Heart left ventricle (tissue), 16 donors: ENCODE data around the gene PIK3IP1. TPM values are rescaled to one million over a fixed set of nuclear protein-coding genes. Genes with fewer than 3 reads are reported as not detected.

ENCODE experiments used
- ATAC-seq, 4 donors: fragments of 200-7000 bp; cut with Tn5 transposase; one replicate each; pipeline ENCODE4 v1.9.1; 2020 to 2022; ENCODE audit warnings: moderate library complexity in 4 of 4, mild to moderate bottlenecking in 3 of 4, moderate number of reproducible peaks in 1 of 4
- DNase-seq, 5 donors: peaks; one replicate each; pipeline ENCODE4 v3.0.0-alpha.2; 2020
- H3K27ac ChIP-seq, 12 donors: fragments of 200-600 bp; sonication (generic) in 4 of 12; one replicate each; pipeline versions ENCODE4 v1.5.0 to v1.8.0; 2016 to 2022; ENCODE audit warnings: mild to moderate bottlenecking in 2 of 12
- H3K27me3 ChIP-seq, 9 donors: fragments of 200-600 bp; sonication (generic) in 2 of 9; one replicate each; pipeline versions ENCODE4 v1.5.1 to v1.8.0; 2016 to 2022; ENCODE audit warnings: mild to moderate bottlenecking in 3 of 9
- H3K36me3 ChIP-seq, 9 donors: fragments of 200-600 bp; sonication (generic) in 2 of 9; one replicate each; pipeline versions ENCODE4 v1.5.0 to v1.8.0; 2018 to 2022; ENCODE audit warnings: mild to moderate bottlenecking in 2 of 9
- H3K4me1 ChIP-seq, 12 donors: fragments of 200-600 bp; sonication (generic) in 4 of 12; one replicate each; pipeline versions ENCODE4 v1.5.0 to v1.8.0; 2016 to 2022; ENCODE audit warnings: mild to moderate bottlenecking in 3 of 12
- H3K4me3 ChIP-seq, 12 donors: fragments of 200-600 bp; sonication (generic) in 4 of 12; one replicate each; pipeline versions ENCODE4 v1.5.0 to v1.8.0; 2017 to 2022; ENCODE audit warnings: mild to moderate bottlenecking in 9 of 12, moderate library complexity in 4 of 12
- H3K9me3 ChIP-seq, 12 donors: fragments of 200-600 bp; sonication (generic) in 4 of 12; one replicate each; pipeline versions ENCODE4 v1.5.0 to v1.8.0; 2016 to 2022; ENCODE audit warnings: mild to moderate bottlenecking in 1 of 12
- POLR2A ChIP-seq, 2 donors: fragments of 450-650 bp; IDR thresholded peaks; one replicate each; pipeline ENCODE4 v1.6.1; 2017; ENCODE audit warnings: antibody characterized with exemption in 2 of 2, mild to moderate bottlenecking in 2 of 2, moderate library complexity in 2 of 2
- WGBS, 4 donors: extraction: QIAGEN DNeasy Blood & Tissue Kit in 2 of 4; methylation state at CpG; one replicate each; pipeline versions ENCODE4 v1.1.5 to v1.1.7; 2013 to 2018; 5-methylcytosine and 5-hydroxymethylcytosine counted together
- intact Hi-C, 10 donors: fragments of 100-400 bp; cut with DNase I; formaldehyde crosslinking; loops; one replicate each; pipeline versions ENCODE4 v1.11.1 to v1.14.2; 2022
- polyA plus RNA-seq, 2 donors: library from polyadenylated mRNA; stranded (reverse); fragments of 200-250 nt; gene quantifications; one replicate each; pipeline ENCODE4 v1.2.3, GENCODE V29; 2013
- total RNA-seq, 9 donors: library from RNA; depleted of rRNA in 2 of 9; stranded (reverse); fragments of >200 nt in 2 of 9; fragmentation: NEBNext Ultra II Directional in 3 of 9; extraction: Animal tissue kit (Norgen Biotek cat#: 25700) in 3 of 9; gene quantifications; one replicate each; pipeline versions ENCODE4 v1.1.0 to v1.2.4, GENCODE V29; 2016 to 2023
- TF ChIP-seq, protein P1 (sequence below), 12 donors: fragments of 200-600 bp; sonication (generic) in 4 of 12; IDR thresholded peaks; one replicate each; pipeline versions ENCODE4 v1.5.0 to v1.8.0; 2018 to 2022; ENCODE audit warnings: antibody characterized with exemption in 12 of 12, mild to moderate bottlenecking in 5 of 12
- donor health status: ischemic (EF 13 %, LVEDD 7.1; RV severe dilation, severe dysfunction).
- donor health status: healthy with polysubstance abuse.
- donor health status: DM: no; HTN: yes; CAD: no.
- donor health status: DM: no; HTN: no; CAD: no.
- donor health status: ischemic (EF 25% LVEDD 6.9; RV normal size, moderate dysfunction).
- donor health status: ischemic (EF 25% LVEDD 5.7; RV mildly dilated, moderate dysfunction).
- donor health status: healthy.
- donor health status: DM: yes; HTN: yes; CAD: no.
- donor health status: ischemic (EF 35%, LVEDD 5.7; RV mildly dilated, moderate dysfunction).
- donor health status: nonischemic (EF 11% LVEDD 7.7; RV severe dilation, severe dysfunction).
- donor health status: DM: yes; HTN: yes; CAD: no.
- donor health status: PGD.
- donor health status: ischemic (EF 29% LVEDD 5.4; RV normal size, mild dysfunction).
- donor health status: nonischemic (EF 23%, LVEDD 6.1; RV moderate dilation, normal function).

PIK3IP1 gene
- total and polyA plus RNA-seq, 11 donors = 3.8 to 40.7 (median 16.9) TPM

DNA sequence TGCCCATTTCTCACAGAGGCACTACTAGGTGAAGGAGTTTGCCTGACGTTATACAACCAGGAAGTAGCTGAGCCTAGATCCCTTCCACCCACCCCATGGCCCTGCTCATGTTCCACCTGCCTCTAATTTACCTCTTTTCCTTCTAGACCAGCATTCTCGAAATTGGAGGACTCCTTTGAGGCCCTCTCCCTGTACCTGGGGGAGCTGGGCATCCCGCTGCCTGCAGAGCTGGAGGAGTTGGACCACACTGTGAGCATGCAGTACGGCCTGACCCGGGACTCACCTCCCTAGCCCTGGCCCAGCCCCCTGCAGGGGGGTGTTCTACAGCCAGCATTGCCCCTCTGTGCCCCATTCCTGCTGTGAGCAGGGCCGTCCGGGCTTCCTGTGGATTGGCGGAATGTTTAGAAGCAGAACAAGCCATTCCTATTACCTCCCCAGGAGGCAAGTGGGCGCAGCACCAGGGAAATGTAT lies 14.1 kb downstream of the PIK3IP1 start:
- DNase-seq (no peak), ATAC-seq (no peak)
- no peaks in the 10 kb centered on the region for H3K27me3 ChIP-seq
- H3K4me1 ChIP-seq = peaks cover 0 to 15% (median 0%) of the 10 kb centered on the region in 12 donors
- H3K36me3 ChIP-seq = peaks cover 0 to 96% (median 89%) of the 10 kb centered on the region in 9 donors
- 87 to 89% (median 89%) methylated on average over 9 of the region's 9 CpGs for WGBS, 4 donors
- no peak for TF ChIP-seq POLR2A (IDR thresholded peaks at IDR 0.05)
- TF ChIP-seq, protein P1, sequence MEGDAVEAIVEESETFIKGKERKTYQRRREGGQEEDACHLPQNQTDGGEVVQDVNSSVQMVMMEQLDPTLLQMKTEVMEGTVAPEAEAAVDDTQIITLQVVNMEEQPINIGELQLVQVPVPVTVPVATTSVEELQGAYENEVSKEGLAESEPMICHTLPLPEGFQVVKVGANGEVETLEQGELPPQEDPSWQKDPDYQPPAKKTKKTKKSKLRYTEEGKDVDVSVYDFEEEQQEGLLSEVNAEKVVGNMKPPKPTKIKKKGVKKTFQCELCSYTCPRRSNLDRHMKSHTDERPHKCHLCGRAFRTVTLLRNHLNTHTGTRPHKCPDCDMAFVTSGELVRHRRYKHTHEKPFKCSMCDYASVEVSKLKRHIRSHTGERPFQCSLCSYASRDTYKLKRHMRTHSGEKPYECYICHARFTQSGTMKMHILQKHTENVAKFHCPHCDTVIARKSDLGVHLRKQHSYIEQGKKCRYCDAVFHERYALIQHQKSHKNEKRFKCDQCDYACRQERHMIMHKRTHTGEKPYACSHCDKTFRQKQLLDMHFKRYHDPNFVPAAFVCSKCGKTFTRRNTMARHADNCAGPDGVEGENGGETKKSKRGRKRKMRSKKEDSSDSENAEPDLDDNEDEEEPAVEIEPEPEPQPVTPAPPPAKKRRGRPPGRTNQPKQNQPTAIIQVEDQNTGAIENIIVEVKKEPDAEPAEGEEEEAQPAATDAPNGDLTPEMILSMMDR (IDR thresholded peaks at IDR 0.05) = no peak
- no peak overlapping the region for H3K4me3 ChIP-seq
- intact Hi-C loops = loop anchor here in 2 of 10 donors (10.0 kb wide), 2 partner anchors 63 to 173 kb away; partner anchors contain the start of genes LIMK2 (in 1 of the 2) and SELENOM (in 1 of the 2)
- H3K27ac ChIP-seq = peak overlapping the region in 1 of 12 donors; percentile 70
- no peaks in the 10 kb centered on the region for H3K9me3 ChIP-seq

DNA sequence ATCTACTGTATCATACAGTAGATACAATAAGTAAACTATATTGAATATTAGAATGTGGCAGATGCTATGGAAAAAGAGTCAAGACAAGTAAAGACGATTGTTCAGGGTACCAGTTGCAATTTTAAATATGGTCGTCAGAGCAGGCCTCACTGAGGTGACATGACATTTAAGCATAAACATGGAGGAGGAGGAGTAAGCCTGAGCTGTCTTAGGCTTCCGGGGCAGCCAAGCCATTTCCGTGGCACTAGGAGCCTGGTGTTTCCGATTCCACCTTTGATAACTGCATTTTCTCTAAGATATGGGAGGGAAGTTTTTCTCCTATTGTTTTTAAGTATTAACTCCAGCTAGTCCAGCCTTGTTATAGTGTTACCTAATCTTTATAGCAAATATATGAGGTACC lies 14.5 kb downstream of the PIK3IP1 start:
- WGBS, 4 donors = 82 to 90% (median 87%) methylated on average over 5 of the region's 5 CpGs
- no peak overlapping the region for H3K4me3 ChIP-seq
- TF ChIP-seq POLR2A (IDR thresholded peaks at IDR 0.05) = no peak
- TF ChIP-seq, protein P1 (IDR thresholded peaks at IDR 0.05) = no peak
- peak overlapping the region in 1 of 12 donors; percentile 70 for H3K27ac ChIP-seq
- DNase-seq (no peak), ATAC-seq (no peak)
- H3K9me3 ChIP-seq = no peaks in the 10 kb centered on the region
- peaks cover 0 to 12% (median 0%) of the 10 kb centered on the region in 12 donors for H3K4me1 ChIP-seq
- intact Hi-C loops = loop anchor here in 2 of 10 donors (10.0 kb wide), 2 partner anchors 63 to 173 kb away; partner anchors contain the start of genes LIMK2 (in 1 of the 2) and SELENOM (in 1 of the 2)
- H3K27me3 ChIP-seq = no peaks in the 10 kb centered on the region
- peaks cover 0 to 95% (median 89%) of the 10 kb centered on the region in 9 donors for H3K36me3 ChIP-seq

DNA sequence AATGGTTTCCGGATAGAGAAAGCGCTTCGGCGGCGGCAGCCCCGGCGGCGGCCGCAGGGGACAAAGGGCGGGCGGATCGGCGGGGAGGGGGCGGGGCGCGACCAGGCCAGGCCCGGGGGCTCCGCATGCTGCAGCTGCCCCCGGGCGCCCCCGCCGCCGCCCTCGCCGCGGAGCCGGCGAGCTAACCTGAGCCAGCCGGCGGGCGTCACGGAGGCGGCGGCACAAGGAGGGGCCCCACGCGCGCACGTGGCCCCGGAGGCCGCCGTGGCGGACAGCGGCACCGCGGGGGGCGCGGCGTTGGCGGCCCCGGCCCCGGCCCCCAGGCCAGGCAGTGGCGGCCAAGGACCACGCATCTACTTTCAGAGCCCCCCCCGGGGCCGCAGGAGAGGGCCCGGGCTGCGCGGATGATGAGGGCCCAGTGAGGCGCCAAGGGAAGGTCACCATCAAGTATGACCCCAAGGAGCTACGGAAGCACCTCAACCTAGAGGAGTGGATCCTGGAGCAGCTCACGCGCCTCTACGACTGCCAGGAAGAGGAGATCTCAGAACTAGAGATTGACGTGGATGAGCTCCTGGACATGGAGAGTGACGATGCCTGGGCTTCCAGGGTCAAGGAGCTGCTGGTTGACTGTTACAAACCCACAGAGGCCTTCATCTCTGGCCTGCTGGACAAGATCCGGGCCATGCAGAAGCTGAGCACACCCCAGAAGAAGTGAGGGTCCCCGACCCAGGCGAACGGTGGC lies 15.7 kb downstream of the PIK3IP1 start:
- H3K4me3 ChIP-seq = no peak overlapping the region
- no peak overlapping the region for H3K27ac ChIP-seq
- 92 to 95% (median 93%) methylated on average over 52 to 69 of the region's 69 CpGs for WGBS, 4 donors
- H3K36me3 ChIP-seq = peaks cover 0 to 94% (median 86%) of the 10 kb centered on the region in 9 donors
- no peaks in the 10 kb centered on the region for H3K27me3 ChIP-seq
- H3K4me1 ChIP-seq = peaks cover 0 to 12% (median 1%) of the 10 kb centered on the region in 12 donors
- no peaks in the 10 kb centered on the region for H3K9me3 ChIP-seq
- TF ChIP-seq POLR2A (IDR thresholded peaks at IDR 0.05) = no peak
- TF ChIP-seq, protein P1 (IDR thresholded peaks at IDR 0.05) = no peak
- ATAC-seq (no peak), DNase-seq (no peak)
- intact Hi-C loops = loop anchor here in 2 of 10 donors (10.0 kb wide), 2 partner anchors 62 to 172 kb away; partner anchors contain the start of genes LIMK2 (in 1 of the 2) and SELENOM (in 1 of the 2)

DNA sequence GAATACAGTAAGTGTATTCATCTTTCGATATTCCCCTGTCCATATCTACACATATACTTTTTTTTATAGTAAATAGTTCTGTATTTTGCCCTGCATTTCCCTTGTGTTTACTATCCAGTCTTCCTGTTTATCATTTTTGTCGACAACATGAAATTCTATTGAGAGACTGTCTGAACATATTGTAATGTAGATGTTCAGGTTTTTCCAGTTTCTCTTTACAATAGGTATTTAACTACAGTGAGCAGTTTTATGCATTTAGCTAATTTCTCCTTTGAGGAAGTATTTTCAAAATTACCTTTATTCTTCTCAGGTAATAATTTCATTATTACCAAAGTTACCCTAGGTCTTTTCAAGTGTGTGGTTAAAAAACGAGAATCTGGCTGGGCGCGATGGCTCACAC lies 16.7 kb downstream of the PIK3IP1 start:
- no peak overlapping the region for H3K27ac ChIP-seq
- no peaks in the 10 kb centered on the region for H3K27me3 ChIP-seq
- DNase-seq (no peak), ATAC-seq (no peak)
- 73 to 77% (median 76%) methylated on average over 5 of the region's 5 CpGs for WGBS, 4 donors
- no peak overlapping the region for H3K4me3 ChIP-seq
- peaks cover 0 to 17% (median 4%) of the 10 kb centered on the region in 12 donors for H3K4me1 ChIP-seq
- no peaks in the 10 kb centered on the region for H3K9me3 ChIP-seq
- intact Hi-C loops = loop anchor here in 2 of 10 donors (10.0 kb wide), 2 partner anchors 61 to 171 kb away; partner anchors contain the start of genes LIMK2 (in 1 of the 2) and SELENOM (in 1 of the 2)
- no peak for TF ChIP-seq POLR2A (IDR thresholded peaks at IDR 0.05)
- TF ChIP-seq, protein P1 (IDR thresholded peaks at IDR 0.05) = no peak
- peaks cover 0 to 94% (median 78%) of the 10 kb centered on the region in 9 donors for H3K36me3 ChIP-seq
